ENCODE data around the gene COL27A1.

Gene COL27A1

DNA sequence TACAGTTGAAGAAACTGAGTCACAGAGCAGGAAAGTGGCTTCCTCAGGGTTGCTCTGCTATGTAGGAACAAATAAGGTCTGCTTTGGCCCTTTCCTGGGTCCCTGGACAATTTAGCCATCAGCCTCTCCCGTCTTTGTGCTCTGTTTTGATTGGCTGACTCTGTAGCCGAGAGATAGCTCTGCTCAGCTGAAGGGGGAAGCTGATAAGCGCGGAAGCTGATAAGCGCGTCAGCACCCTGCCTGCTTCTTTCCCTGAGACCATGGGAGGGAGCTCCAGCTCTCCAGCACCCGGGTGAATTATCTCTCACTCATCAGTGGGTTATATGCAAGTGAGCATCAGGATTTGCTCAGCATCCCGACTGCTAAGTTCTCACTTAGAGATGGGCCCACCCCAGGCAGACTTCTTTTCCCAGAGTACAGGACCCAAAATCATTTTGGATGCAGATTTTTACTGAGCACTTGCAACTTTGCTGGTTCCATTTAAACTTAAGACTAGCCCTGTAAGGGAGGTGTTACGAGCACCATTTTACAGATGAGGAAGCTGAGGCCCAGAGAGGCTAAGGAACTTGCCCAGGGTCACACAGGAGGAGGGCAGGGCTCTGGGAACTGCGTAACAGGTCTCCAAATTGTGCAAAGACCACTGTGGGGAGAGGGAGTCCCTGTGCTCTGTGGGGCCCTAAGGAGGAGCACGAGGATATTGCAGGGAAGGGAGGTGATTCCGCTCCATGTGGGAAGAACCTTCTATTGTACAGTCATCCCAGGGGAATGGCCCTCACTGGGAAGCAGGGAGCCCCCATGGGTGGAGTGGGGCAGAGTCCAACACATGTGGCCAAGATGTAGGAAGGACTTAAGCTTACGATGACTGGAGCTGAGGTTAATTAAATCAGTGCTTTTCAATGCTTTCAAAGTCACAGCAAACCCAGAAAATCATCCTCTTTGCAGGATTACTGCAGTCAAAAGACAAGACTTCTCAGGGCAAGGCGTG lies 83.8 kb downstream of the COL27A1 start:
- DNase-seq (ENCODE audit: low read depth, low spot score) = peak; percentile 51
- in situ Hi-C loops (cut with HindIII; ENCODE audit: low sequenced_read_pairs) = no loop called here
- H3K4me3 ChIP-seq (ENCODE audit: low read depth, low read length) = no peak overlapping the region
- TF ChIP-seq, protein P1, sequence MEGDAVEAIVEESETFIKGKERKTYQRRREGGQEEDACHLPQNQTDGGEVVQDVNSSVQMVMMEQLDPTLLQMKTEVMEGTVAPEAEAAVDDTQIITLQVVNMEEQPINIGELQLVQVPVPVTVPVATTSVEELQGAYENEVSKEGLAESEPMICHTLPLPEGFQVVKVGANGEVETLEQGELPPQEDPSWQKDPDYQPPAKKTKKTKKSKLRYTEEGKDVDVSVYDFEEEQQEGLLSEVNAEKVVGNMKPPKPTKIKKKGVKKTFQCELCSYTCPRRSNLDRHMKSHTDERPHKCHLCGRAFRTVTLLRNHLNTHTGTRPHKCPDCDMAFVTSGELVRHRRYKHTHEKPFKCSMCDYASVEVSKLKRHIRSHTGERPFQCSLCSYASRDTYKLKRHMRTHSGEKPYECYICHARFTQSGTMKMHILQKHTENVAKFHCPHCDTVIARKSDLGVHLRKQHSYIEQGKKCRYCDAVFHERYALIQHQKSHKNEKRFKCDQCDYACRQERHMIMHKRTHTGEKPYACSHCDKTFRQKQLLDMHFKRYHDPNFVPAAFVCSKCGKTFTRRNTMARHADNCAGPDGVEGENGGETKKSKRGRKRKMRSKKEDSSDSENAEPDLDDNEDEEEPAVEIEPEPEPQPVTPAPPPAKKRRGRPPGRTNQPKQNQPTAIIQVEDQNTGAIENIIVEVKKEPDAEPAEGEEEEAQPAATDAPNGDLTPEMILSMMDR (IDR thresholded peaks at IDR 0.05; ENCODE audit: low read depth, low read length) = peak; percentile 47

DNA sequence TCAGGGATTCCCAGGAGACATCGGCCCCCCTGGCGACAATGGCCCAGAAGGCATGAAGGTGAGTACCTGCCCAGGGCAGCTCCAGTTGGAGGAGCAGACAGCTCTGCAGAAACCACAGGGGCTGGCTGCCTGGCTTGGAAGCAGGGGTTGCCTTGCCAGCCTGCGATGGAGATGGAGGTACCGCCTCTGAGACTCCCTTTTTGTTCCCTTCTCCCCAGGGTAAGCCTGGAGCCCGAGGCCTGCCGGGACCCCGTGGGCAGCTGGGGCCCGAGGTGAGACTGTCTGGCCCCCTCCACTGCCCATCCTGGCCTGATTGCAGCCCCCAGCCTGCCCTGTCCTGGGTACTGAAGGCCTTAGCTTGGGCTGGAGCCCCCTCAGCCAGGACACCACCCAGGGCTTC lies 84.9 kb downstream of the COL27A1 start:
- H3K4me3 ChIP-seq (ENCODE audit: low read depth, low read length) = no peak overlapping the region
- TF ChIP-seq, protein P1 (IDR thresholded peaks at IDR 0.05; ENCODE audit: low read depth, low read length) = no peak
- in situ Hi-C loops (cut with HindIII; ENCODE audit: low sequenced_read_pairs) = no loop called here
- no peak for DNase-seq (ENCODE audit: low read depth, low spot score)

DNA sequence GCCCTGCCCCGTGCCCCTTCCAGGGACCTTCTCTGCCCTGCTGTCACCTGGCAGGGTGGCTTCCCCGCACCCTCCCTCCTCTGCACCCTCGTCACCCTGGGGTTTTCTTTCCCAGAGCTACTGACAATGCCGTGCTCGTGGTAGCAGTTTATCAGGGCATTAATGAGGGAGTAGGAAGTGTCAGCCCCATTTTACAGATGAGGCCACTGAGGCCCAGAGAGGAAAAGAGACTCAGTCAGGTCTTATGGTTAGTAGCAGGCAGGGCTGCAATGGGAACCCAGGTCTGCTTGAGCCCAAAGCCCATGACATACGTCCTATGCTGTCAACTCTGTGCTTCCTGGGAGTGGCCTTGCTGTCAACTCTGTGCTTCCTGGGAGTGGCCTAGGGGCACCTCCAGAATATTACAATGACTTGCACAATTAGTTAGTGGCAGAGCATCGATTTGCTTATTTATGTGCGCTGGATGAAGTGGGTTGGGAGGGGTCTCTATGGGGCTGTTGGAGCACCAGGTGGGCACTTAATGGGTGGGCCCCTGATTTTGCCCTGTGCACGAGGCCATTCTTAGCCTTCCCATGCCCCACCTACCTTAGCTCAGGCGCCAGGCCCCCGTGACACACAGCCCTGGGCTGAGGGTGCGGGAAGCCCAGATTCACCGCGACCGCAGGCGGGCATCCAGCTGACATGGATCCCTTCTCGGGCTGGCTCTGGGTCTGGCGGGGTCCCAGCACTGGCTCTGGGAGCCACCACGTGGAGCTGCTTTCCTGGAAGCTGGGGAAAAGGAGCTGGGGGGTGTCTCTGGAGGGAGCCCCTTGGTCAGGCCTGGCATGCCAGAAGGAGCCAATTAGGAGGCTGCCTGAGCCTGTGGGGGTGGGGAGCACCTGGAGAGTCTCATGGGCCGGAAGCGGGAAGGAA lies 85.6 kb downstream of the COL27A1 start:
- in situ Hi-C loops (cut with HindIII; ENCODE audit: low sequenced_read_pairs) = no loop called here
- DNase-seq (ENCODE audit: low read depth, low spot score) = no peak

DNA sequence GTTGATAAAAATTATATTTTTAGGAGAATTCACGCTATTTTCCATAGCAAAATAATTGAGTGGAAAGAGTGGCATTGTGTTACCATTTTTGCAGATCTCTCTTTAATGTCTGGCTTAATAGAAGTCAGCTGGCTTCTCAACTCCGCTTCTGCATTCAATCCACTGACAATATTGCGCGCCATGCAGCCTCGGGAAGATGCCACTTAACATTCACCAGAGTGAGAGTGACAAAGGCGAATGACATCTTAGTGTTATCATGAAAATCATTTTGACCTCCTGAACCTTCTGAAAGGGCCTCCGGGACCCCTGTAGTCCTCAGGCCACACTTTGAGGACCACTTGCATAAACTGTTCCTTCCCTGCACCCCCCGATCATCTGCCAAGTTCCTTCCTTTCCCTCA lies 87.5 kb downstream of the COL27A1 start:
- DNase-seq (ENCODE audit: low read depth, low spot score) = no peak
- in situ Hi-C loops (cut with HindIII; ENCODE audit: low sequenced_read_pairs) = no loop called here
- H3K4me3 ChIP-seq (ENCODE audit: low read depth, low read length) = no peak overlapping the region
- TF ChIP-seq, protein P1 (IDR thresholded peaks at IDR 0.05; ENCODE audit: low read depth, low read length) = no peak

More for the DNA sequence above, 85.6 kb downstream of the COL27A1 start:
- no peak overlapping the region for H3K4me3 ChIP-seq (ENCODE audit: low read depth, low read length)
- TF ChIP-seq, protein P1 (IDR thresholded peaks at IDR 0.05; ENCODE audit: low read depth, low read length) = no peak

DNA sequence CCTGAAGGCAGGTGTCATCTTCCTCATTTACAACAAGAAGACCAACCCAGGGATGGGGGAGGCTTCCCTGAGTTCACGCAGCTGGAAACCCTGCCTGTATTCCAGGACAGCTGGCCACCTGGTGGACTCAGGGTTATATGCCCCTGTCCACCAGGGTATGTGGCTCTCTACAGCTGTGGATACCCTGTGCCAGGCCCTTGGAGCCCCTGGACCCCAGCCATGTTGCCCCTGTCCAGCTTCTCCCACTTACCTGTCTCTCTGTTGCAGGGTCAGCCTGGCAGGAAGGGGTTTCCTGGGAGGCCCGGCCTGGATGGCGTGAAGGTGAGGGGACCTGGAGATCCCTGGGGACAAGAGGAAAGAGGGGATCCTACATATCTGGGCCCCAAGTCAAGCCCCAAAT lies 87.9 kb downstream of the COL27A1 start:
- DNase-seq (ENCODE audit: low read depth, low spot score) = no peak
- TF ChIP-seq, protein P1 (IDR thresholded peaks at IDR 0.05; ENCODE audit: low read depth, low read length) = no peak
- H3K4me3 ChIP-seq (ENCODE audit: low read depth, low read length) = no peak overlapping the region
- in situ Hi-C loops (cut with HindIII; ENCODE audit: low sequenced_read_pairs) = no loop called here

DNA sequence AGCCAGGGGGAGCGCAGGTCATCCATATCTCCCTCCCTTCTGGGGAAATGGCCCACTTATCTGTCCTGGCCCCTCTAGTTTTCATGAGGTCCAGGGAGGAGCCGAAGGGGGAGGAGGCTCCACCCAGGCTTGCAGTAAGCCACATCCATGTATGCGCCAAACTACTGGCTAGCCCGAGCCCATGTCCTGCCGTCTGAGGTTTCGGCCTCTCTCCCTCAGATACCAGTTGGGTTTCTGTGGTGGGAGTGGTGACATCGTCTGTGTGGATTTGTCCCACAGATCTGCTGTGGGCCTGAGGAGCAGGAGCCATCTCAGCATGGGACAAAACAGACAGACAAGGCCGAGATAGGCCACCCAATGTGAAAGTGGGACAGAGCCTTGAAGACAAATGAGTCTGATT lies 89.2 kb downstream of the COL27A1 start:
- in situ Hi-C loops (cut with HindIII; ENCODE audit: low sequenced_read_pairs) = no loop called here
- TF ChIP-seq, protein P1 (IDR thresholded peaks at IDR 0.05; ENCODE audit: low read depth, low read length) = no peak
- DNase-seq (ENCODE audit: low read depth, low spot score) = no peak
- no peak overlapping the region for H3K4me3 ChIP-seq (ENCODE audit: low read depth, low read length)

All from astrocyte of the spinal cord (primary cell).